H1 (cell line): ENCODE measurements around the gene PRKCA. TPM values are rescaled to one million over a fixed set of nuclear protein-coding genes. Genes with fewer than 3 reads are reported as not detected.

Source experiments
- CTCF ChIA-PET: fragments of 300-600 bp; sonication (Branson Sonifier 250); formaldehyde crosslinking; loops from one replicate; lab custom pipeline; 2021; ENCODE audit not compliant: partially characterized antibody; lab: Charles Lee
- POLR2A ChIA-PET: fragments of 300-600 bp; sonication (Branson Sonifier 250); formaldehyde crosslinking; loops from one replicate; lab custom pipeline; 2021; ENCODE audit warnings: inconsistent platforms; ENCODE audit not compliant: partially characterized antibody; lab: Charles Lee
- DNase-seq, 2 experiments: peaks; one replicate each; pipeline versions ENCODE4 v3.0.0 to v3.0.0-alpha.2; 2010 to 2022; ENCODE audit warnings: low spot score in 2 of 2, low read depth in 1 of 2, mixed read lengths in 1 of 2
- FAIRE-seq: peaks from 2 replicates; lab custom pipeline; 2011; peaks lifted over from hg19 to GRCh38; lab: Jason Lieb, UNC
- H2AFZ ChIP-seq: 2 replicates; pipeline ENCODE4 v1.8.1; 2012; ENCODE audit warnings: low read length, inconsistent platforms
- H2AK5ac ChIP-seq: 2 replicates; pipeline ENCODE4 v1.6.1; 2013; ENCODE audit warnings: low read depth, low read length
- H2BK120ac ChIP-seq: replicated peaks from 2 replicates; pipeline ENCODE3; 2013; ENCODE audit warnings: low read depth, low read length, inconsistent platforms
- H2BK12ac ChIP-seq: 2 replicates; pipeline ENCODE4 v1.6.1; 2013; ENCODE audit warnings: low read depth, low read length
- H2BK15ac ChIP-seq: 2 replicates; pipeline ENCODE4 v1.6.1; 2013; ENCODE audit warnings: low read length
- H2BK20ac ChIP-seq: 2 replicates; pipeline ENCODE4 v1.6.1; 2013; ENCODE audit warnings: low read length
- H2BK5ac ChIP-seq: 2 replicates; pipeline ENCODE4 v1.6.1; 2013; ENCODE audit warnings: low read depth, low read length
- H3K14ac ChIP-seq: 2 replicates; pipeline ENCODE4 v1.6.1; 2013; ENCODE audit warnings: inconsistent platforms; ENCODE audit not compliant: insufficient read length
- H3K18ac ChIP-seq: 2 replicates; pipeline ENCODE4 v1.6.1; 2013; ENCODE audit warnings: low read length; ENCODE audit errors: extremely low read depth
- H3K23ac ChIP-seq: 2 replicates; pipeline ENCODE4 v1.6.1; 2013; ENCODE audit warnings: inconsistent platforms; ENCODE audit not compliant: insufficient read length
- H3K23me2 ChIP-seq: 2 replicates; pipeline ENCODE4 v1.6.1; 2013; ENCODE audit warnings: low read depth, low read length
- H3K27ac ChIP-seq: 2 replicates; pipeline ENCODE4 v1.6.1; 2011; ENCODE audit warnings: low read depth, low read length, inconsistent platforms
- H3K27me3 ChIP-seq, 4 experiments: replicated peaks in 1 of 4; 1 replicate in 1 of 4; 2 replicates in 3 of 4; pipeline versions ENCODE4 v1.6.1 to v1.8.1; 2011 to 2013; ENCODE audit warnings: low read length in 3 of 4, mild to moderate bottlenecking in 3 of 4, inconsistent platforms in 2 of 4, mixed read lengths in 2 of 4, moderate library complexity in 1 of 4; ENCODE audit not compliant: control insufficient read depth in 3 of 4, insufficient read depth in 3 of 4; ENCODE audit errors: extremely low read depth in 1 of 4
- H3K36me3 ChIP-seq, 4 experiments: 2 replicates each; pipeline versions ENCODE4 v1.6.1 to v1.8.1; 2011 to 2013; ENCODE audit warnings: mild to moderate bottlenecking in 4 of 4, low read length in 3 of 4, moderate library complexity in 2 of 4, control low read depth in 1 of 4, inconsistent platforms in 1 of 4; ENCODE audit not compliant: insufficient read depth in 4 of 4, control insufficient read depth in 2 of 4
- H3K4ac ChIP-seq: replicated peaks from 2 replicates; pipeline ENCODE3; 2013; ENCODE audit warnings: low read length, low read depth, mixed read lengths, inconsistent platforms; ENCODE audit not compliant: insufficient read length
- H3K4me1 ChIP-seq, 4 experiments: replicated peaks in 1 of 4; 1 replicate in 1 of 4; 2 replicates in 3 of 4; pipeline versions ENCODE4 v1.6.1 to v1.8.1; 2011 to 2013; ENCODE audit warnings: low read length in 3 of 4, inconsistent platforms in 2 of 4, mixed read lengths in 1 of 4; ENCODE audit not compliant: insufficient read depth in 4 of 4, control insufficient read depth in 3 of 4
- H3K4me2 ChIP-seq, 2 experiments: 2 replicates each; pipeline versions ENCODE4 v1.6.1 to v1.8.1; 2011 to 2013; ENCODE audit warnings: low read depth in 2 of 2, low read length in 2 of 2, control low read depth in 1 of 2, inconsistent platforms in 1 of 2, mild to moderate bottlenecking in 1 of 2; ENCODE audit not compliant: insufficient read depth in 1 of 2
- H3K4me3 ChIP-seq, 4 experiments: fragments of 200-600, 300-600 bp in 1 of 4; sonication (generic), shearing (Covaris generic), sonication (Bioruptor Twin) in 1 of 4; 2 replicates each; pipeline versions ENCODE4 v1.5.1 to v1.8.1; 2011 to 2016; ENCODE audit warnings: low read length in 4 of 4, low read depth in 3 of 4, control low read depth in 2 of 4, inconsistent platforms in 2 of 4, mild to moderate bottlenecking in 2 of 4, mixed read lengths in 1 of 4, moderate library complexity in 1 of 4; ENCODE audit not compliant: insufficient read depth in 2 of 4; ENCODE audit errors: extremely low read depth in 1 of 4
- H3K56ac ChIP-seq: replicated peaks from 2 replicates; pipeline ENCODE3; 2013; ENCODE audit warnings: low read depth, mild to moderate bottlenecking, mixed read lengths, low read length, inconsistent platforms; ENCODE audit not compliant: insufficient read length
- H3K79me1 ChIP-seq: 2 replicates; pipeline ENCODE4 v1.6.1; 2013; ENCODE audit warnings: low read depth, low read length, control low read depth
- H3K79me2 ChIP-seq, 2 experiments: 2 replicates each; pipeline versions ENCODE4 v1.6.1 to v1.8.1; 2012 to 2013; ENCODE audit warnings: low read length in 2 of 2, mild to moderate bottlenecking in 2 of 2, inconsistent platforms in 1 of 2; ENCODE audit not compliant: insufficient read depth in 2 of 2, control insufficient read depth in 1 of 2
- H3K9ac ChIP-seq, 4 experiments: replicated peaks in 1 of 4; 1 replicate in 1 of 4; 2 replicates in 3 of 4; pipeline versions ENCODE4 v1.6.1 to v1.8.1; 2011 to 2013; ENCODE audit warnings: low read depth in 3 of 4, low read length in 3 of 4, control low read depth in 2 of 4, mild to moderate bottlenecking in 2 of 4, moderate library complexity in 2 of 4, inconsistent platforms in 1 of 4; ENCODE audit errors: extremely low read depth in 1 of 4
- H3K9me3 ChIP-seq, 2 experiments: 2 replicates each; pipeline versions ENCODE4 v1.6.1 to v1.8.1; 2012 to 2013; ENCODE audit warnings: mild to moderate bottlenecking in 2 of 2, moderate library complexity in 2 of 2, control low read depth in 1 of 2, inconsistent platforms in 1 of 2, low read depth in 1 of 2, low read length in 1 of 2, mixed read lengths in 1 of 2; ENCODE audit not compliant: insufficient read depth in 2 of 2
- H4K20me1 ChIP-seq, 2 experiments: replicated peaks in 1 of 2; 2 replicates each; pipeline versions ENCODE3 to v1.8.1; 2011 to 2013; ENCODE audit warnings: inconsistent platforms in 2 of 2, low read length in 2 of 2, mild to moderate bottlenecking in 1 of 2; ENCODE audit not compliant: insufficient read depth in 2 of 2, control insufficient read depth in 1 of 2
- H4K5ac ChIP-seq: 2 replicates; pipeline ENCODE4 v1.6.1; 2013; ENCODE audit warnings: low read length, low read depth, mixed read lengths, inconsistent platforms; ENCODE audit not compliant: insufficient read length
- H4K8ac ChIP-seq: 2 replicates; pipeline ENCODE4 v1.8.0; 2013; ENCODE audit warnings: mild to moderate bottlenecking, moderate library complexity, low read length, inconsistent platforms; ENCODE audit not compliant: insufficient read depth; ENCODE audit errors: extremely low read depth
- H4K91ac ChIP-seq: replicated peaks from 2 replicates; pipeline ENCODE3; 2013; ENCODE audit warnings: low read length, mixed read lengths, inconsistent platforms; ENCODE audit not compliant: insufficient read length
- ASH2L ChIP-seq: fragments of 200-600, 300-600 bp; sonication (generic); IDR thresholded peaks from one replicate; pipeline ENCODE4 v1.7.1; 2017; ENCODE audit warnings: low read length
- EGR1 ChIP-seq: IDR thresholded peaks from 2 replicates; pipeline ENCODE4 v1.6.1; 2011; ENCODE audit warnings: low read depth, low read length, borderline replicate concordance
- FOSL1 ChIP-seq: IDR thresholded peaks from 2 replicates; pipeline ENCODE4 v1.6.1; 2011; ENCODE audit warnings: mild to moderate bottlenecking, low read depth, low read length, moderate library complexity; ENCODE audit not compliant: insufficient read depth
- HDAC6 ChIP-seq: IDR thresholded peaks from one replicate; pipeline ENCODE4 v1.7.1; 2012; ENCODE audit warnings: low read depth, mild to moderate bottlenecking, inconsistent platforms, low read length, moderate library complexity
- KDM1A ChIP-seq: fragments of 200-600, 300-600 bp; sonication (generic); IDR thresholded peaks from 2 replicates; pipeline ENCODE4 v1.7.1; 2016; ENCODE audit warnings: mild to moderate bottlenecking, low read length, borderline replicate concordance
- PHF8 ChIP-seq: fragments of 200-600 bp; sonication (generic); conservative IDR thresholded peaks from 2 replicates; pipeline ENCODE4 v1.7.1; 2012; ENCODE audit warnings: low read depth, mild to moderate bottlenecking, inconsistent platforms, low read length, moderate library complexity
- RAD21 ChIP-seq, 2 experiments: IDR thresholded peaks in 1 of 2; conservative IDR thresholded peaks in 1 of 2; 2 replicates each; pipeline ENCODE4 v1.6.1; 2011; ENCODE audit warnings: low read depth in 2 of 2, low read length in 2 of 2, improper control_type of control experiment in 1 of 2, inconsistent platforms in 1 of 2, mild to moderate bottlenecking in 1 of 2, moderate library complexity in 1 of 2
- RBBP5 ChIP-seq: IDR thresholded peaks from 2 replicates; pipeline ENCODE4 v1.7.1; 2012; ENCODE audit warnings: low read depth, mild to moderate bottlenecking, inconsistent platforms, low read length, moderate library complexity, borderline replicate concordance
- RFX5 ChIP-seq: IDR thresholded peaks from 2 replicates; pipeline ENCODE4 v1.6.1; 2011; ENCODE audit warnings: low read depth, low read length, improper control_type of control experiment, borderline replicate concordance
- SP2 ChIP-seq: IDR thresholded peaks from 2 replicates; pipeline ENCODE4 v1.6.1; 2012; ENCODE audit warnings: mild to moderate bottlenecking, low read length, inconsistent platforms
- SRF ChIP-seq: IDR thresholded peaks from 2 replicates; pipeline ENCODE4 v1.6.1; 2011; ENCODE audit warnings: mild to moderate bottlenecking, low read depth, low read length, moderate library complexity
- SUZ12 ChIP-seq: fragments of 200-600 bp; sonication (generic); IDR thresholded peaks from 2 replicates; pipeline ENCODE4 v1.6.1; 2012; ENCODE audit warnings: mild to moderate bottlenecking, inconsistent platforms, low read length, moderate library complexity, mixed read lengths
- TBP ChIP-seq: IDR thresholded peaks from 2 replicates; pipeline ENCODE4 v1.6.1; 2011; ENCODE audit warnings: low read depth, low read length, improper control_type of control experiment
- WGBS, 2 experiments: shearing (Covaris generic) in 1 of 2; methylation state at CpG; one replicate each; pipeline versions ENCODE4 v1.1.6 to v1.1.7; 2013 to 2015; ENCODE audit warnings: low lambda C conversion rate in 2 of 2, mixed read lengths in 2 of 2, inconsistent platforms in 1 of 2, low coverage in 1 of 2, missing lambda C conversion rate in 1 of 2; ENCODE audit not compliant: insufficient replicate concordance in 2 of 2, insufficient coverage in 1 of 2, insufficient read length in 1 of 2; ENCODE audit errors: extremely low coverage in 1 of 2, missing lambda C conversion rate in 1 of 2; 5-methylcytosine and 5-hydroxymethylcytosine counted together
- polyA plus RNA-seq, 7 experiments: library from polyadenylated mRNA; depleted of rRNA in 3 of 7; stranded (reverse) in 5 of 7; unstranded in 2 of 7; fragments of >200 nt in 5 of 7; fragments of 200-250 nt in 2 of 7; gene quantifications; 1 replicate in 5 of 7; 2 replicates in 1 of 7; 4 replicates in 1 of 7; pipeline versions ENCODE4 v1.2.1 to v1.2.3, GENCODE V29; 2011 to 2013; ENCODE audit warnings: missing spikeins in 2 of 7, mixed read lengths in 2 of 7
- total RNA-seq: library from RNA; stranded (reverse); fragmentation: NEBNext Ultra II Directional; extraction: Animal tissue kit (Norgen Biotek cat#: 25700); gene quantifications from 2 replicates; pipeline ENCODE4 v1.2.1, GENCODE V29; 2021
- TF ChIP-seq, protein P1 (sequence below): IDR thresholded peaks from 2 replicates; pipeline ENCODE4 v1.6.1; 2011; ENCODE audit warnings: low read length, improper control_type of control experiment

PRKCA gene
- total and polyA plus RNA-seq, 2 of the 8 experiments (the other 6 are each of a cell fraction or from before 2014, with no cell fraction given), result 5.8 to 17.8 TPM

DNA sequence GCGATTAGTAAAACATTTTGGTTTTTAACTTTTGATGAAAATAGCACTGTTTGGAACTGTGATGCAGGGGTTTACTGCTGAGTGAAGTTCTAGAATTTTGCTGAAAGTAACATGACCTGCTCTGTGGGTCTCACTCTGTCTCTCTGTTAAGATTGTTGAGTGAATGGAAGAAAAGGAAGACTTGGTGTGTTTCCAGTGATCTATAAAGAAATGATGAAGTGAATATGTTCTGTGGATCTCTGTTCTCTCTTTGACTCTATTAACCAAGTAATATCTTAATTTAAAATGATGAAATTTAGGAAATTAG, 148.4 kb downstream of the PRKCA start:
- no peak overlapping the region for H2BK5ac ChIP-seq
- no peak overlapping the region for H3K9ac ChIP-seq
- H2BK15ac ChIP-seq, result no peak overlapping the region
- H3K9me3 ChIP-seq, result no peaks in the 10 kb centered on the region
- ChIA-PET CTCF (interaction anchor here (0.7 to 2.4 kb wide), 7 partner anchors 9 to 183 kb away, joined by 3 to 11 read pairs (median 4); no protein-coding TSS in a partner anchor), POLR2A (no interaction called here)
- H3K79me1 ChIP-seq, result no peaks in the 10 kb centered on the region
- H3K4me2 ChIP-seq, result no peak overlapping the region
- no peak overlapping the region for H3K27ac ChIP-seq
- no peak overlapping the region for H3K56ac ChIP-seq
- no peak overlapping the region for H2BK20ac ChIP-seq
- H3K4me1 ChIP-seq, result peaks cover 11 to 19% (median 15%) of the 10 kb centered on the region in 4 experiments
- H3K27me3 ChIP-seq, result no peaks in the 10 kb centered on the region
- H2AK5ac ChIP-seq, result no peak overlapping the region
- H4K8ac ChIP-seq, result no peak overlapping the region
- H3K4me3 ChIP-seq, result no peak overlapping the region
- no peak overlapping the region for H3K4ac ChIP-seq
- H3K18ac ChIP-seq, result no peak overlapping the region
- H3K14ac ChIP-seq, result no peak overlapping the region
- H3K79me2 ChIP-seq, result peaks cover 0 to 3% of the 10 kb centered on the region in 2 experiments; a peak in 1 of 4 replicates
- no peak overlapping the region for H2AFZ ChIP-seq
- no peak overlapping the region for H4K5ac ChIP-seq
- H2BK12ac ChIP-seq, result no peak overlapping the region
- no peak for DNase-seq
- H3K23ac ChIP-seq, result no peak overlapping the region
- no peaks in the 10 kb centered on the region for H4K20me1 ChIP-seq
- H3K23me2 ChIP-seq, result no peaks in the 10 kb centered on the region; the same call in 1 of the 2 replicates
- H3K36me3 ChIP-seq, result no peaks in the 10 kb centered on the region
- 87% methylated on average over 1 of the region's 1 CpG; no CpG with 5 or more reads in 1 of the 2 experiments for WGBS, 2 experiments
- H4K91ac ChIP-seq, result no peak overlapping the region
- no peak for FAIRE-seq
- H2BK120ac ChIP-seq, result no peak overlapping the region
- TF ChIP-seq HDAC6, result no peak
- TF ChIP-seq RBBP5, result no peak
- TF ChIP-seq KDM1A, result no peak
- no peak for TF ChIP-seq TBP
- TF ChIP-seq SRF, result no peak
- TF ChIP-seq PHF8, result no peak
- no peak for TF ChIP-seq RFX5
- no peak for TF ChIP-seq FOSL1
- no peak for TF ChIP-seq SUZ12
- TF ChIP-seq, protein P1, sequence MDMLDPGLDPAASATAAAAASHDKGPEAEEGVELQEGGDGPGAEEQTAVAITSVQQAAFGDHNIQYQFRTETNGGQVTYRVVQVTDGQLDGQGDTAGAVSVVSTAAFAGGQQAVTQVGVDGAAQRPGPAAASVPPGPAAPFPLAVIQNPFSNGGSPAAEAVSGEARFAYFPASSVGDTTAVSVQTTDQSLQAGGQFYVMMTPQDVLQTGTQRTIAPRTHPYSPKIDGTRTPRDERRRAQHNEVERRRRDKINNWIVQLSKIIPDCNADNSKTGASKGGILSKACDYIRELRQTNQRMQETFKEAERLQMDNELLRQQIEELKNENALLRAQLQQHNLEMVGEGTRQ, result no peak
- TF ChIP-seq EGR1, result no peak
- TF ChIP-seq RAD21 (IDR thresholded peaks at IDR 0.05 in 1 of 2, conservative IDR thresholded peaks at IDR 0.05 in 1 of 2; ENCODE audit: low read depth in 2 of 2, low read length in 2 of 2), result no peak
- TF ChIP-seq SP2, result no peak
- TF ChIP-seq ASH2L, result no peak
